PFSK-1 (cell line): ENCODE data around the gene SKA3.

ENCODE experiments used
- FOXP2 ChIP-seq: optimal IDR thresholded peaks from 2 replicates; pipeline ENCODE3; 2011; ENCODE audit warnings: borderline replicate concordance, control low read depth, inconsistent platforms; ENCODE audit not compliant: insufficient read depth; ENCODE audit errors: extremely low read length, extremely low read depth
- POLR2AphosphoS5 ChIP-seq: IDR thresholded peaks from 2 replicates; pipeline ENCODE4 v1.6.1; 2012; ENCODE audit warnings: low read depth, mild to moderate bottlenecking, control low read depth, low read length, moderate library complexity
- REST ChIP-seq, 2 experiments: IDR thresholded peaks; 2 replicates each; pipeline versions ENCODE4 v1.6.1 to v1.8.0; 2011 to 2012; ENCODE audit warnings: low read depth in 2 of 2, low read length in 2 of 2, control low read depth in 1 of 2, inconsistent platforms in 1 of 2, mild to moderate bottlenecking in 1 of 2, moderate library complexity in 1 of 2; ENCODE audit not compliant: insufficient read depth in 1 of 2
- SIN3A ChIP-seq: IDR thresholded peaks from 2 replicates; pipeline ENCODE4 v1.6.1; 2012; ENCODE audit warnings: mild to moderate bottlenecking, low read length, moderate library complexity, borderline replicate concordance; ENCODE audit not compliant: insufficient read depth
- TAF1 ChIP-seq: IDR thresholded peaks from 2 replicates; pipeline ENCODE4 v1.6.1; 2012; ENCODE audit warnings: low read length, control low read depth, borderline replicate concordance; ENCODE audit not compliant: insufficient read depth

Gene SKA3

DNA sequence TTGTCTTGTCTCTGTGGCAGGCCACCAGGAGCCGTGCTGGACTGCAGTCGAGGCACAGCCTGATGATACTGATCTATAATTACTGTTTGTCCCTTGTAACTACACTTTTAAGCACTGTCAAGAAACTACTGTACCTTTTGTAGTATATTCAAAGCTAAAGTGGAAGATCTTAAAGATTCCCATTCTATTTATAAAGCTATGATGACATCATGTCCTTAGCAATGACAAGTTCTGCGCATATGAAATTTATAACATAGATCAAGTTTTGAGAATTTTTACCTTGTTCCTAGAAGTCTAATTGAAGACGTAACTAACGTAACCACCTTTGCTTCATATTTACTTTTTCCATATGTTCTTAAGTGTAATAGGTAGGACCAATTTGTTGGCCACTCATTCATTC, 58.2 kb downstream of the SKA3 start:
- TF ChIP-seq SIN3A (no peak), REST (IDR thresholded peaks at IDR 0.05; ENCODE audit: insufficient read depth in 1 of 2, low read depth in 2 of 2, low read length in 2 of 2) (no peak), TAF1 (no peak), POLR2AphosphoS5 (no peak), FOXP2 (no peak)

DNA sequence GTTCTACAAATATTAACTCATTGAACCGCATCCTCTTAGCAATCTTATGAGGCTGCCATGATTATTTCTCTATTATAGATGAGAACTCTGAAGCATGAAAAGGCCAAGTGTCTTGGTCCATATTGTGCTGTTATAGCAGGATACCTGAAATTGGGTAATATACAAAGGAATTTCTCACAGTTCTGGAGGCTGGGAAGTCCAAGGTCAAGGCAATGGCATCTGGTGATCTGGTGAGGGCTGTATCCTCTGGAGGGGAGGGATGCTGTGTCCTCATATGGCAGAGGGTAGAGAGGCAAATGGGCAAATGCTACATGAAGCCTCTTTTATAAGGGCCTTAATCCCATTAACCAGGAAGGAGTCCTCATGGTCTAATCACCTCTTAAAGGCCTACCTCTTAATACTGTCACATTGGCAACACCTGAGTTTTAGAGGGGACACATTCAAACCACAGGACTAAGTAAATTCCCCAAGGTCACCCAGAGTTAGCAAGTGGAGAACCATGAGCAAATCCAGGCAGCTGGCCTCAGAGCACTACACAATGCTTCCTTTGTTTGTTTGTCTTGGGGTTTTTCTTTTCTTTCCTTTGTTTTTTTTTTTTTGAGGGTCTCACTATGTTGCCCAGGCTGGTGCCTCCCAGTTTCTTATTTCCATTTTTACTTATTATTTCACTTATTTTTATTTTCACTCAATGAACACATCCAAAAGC, 59.1 kb downstream of the SKA3 start:
- TF ChIP-seq REST (IDR thresholded peaks at IDR 0.05; ENCODE audit: insufficient read depth in 1 of 2, low read depth in 2 of 2, low read length in 2 of 2) (no peak), TAF1 (no peak), FOXP2 (no peak), POLR2AphosphoS5 (no peak), SIN3A (no peak)

GRCh38 chr13:21116141-21116540, 60.2 kb downstream of the SKA3 start:
- TF ChIP-seq FOXP2 (no peak), TAF1 (no peak), REST (IDR thresholded peaks at IDR 0.05; ENCODE audit: insufficient read depth in 1 of 2, low read depth in 2 of 2, low read length in 2 of 2) (no peak), SIN3A (no peak), POLR2AphosphoS5 (no peak)

- TF ChIP-seq POLR2AphosphoS5, result no peak
- TF ChIP-seq SIN3A, result no peak
- TF ChIP-seq FOXP2, result no peak
- no peak for TF ChIP-seq REST (IDR thresholded peaks at IDR 0.05; ENCODE audit: insufficient read depth in 1 of 2, low read depth in 2 of 2, low read length in 2 of 2)
- TF ChIP-seq TAF1, result no peak
Measured at GRCh38 chr13:21115231-21115630, 61.1 kb downstream of the SKA3 start.

DNA sequence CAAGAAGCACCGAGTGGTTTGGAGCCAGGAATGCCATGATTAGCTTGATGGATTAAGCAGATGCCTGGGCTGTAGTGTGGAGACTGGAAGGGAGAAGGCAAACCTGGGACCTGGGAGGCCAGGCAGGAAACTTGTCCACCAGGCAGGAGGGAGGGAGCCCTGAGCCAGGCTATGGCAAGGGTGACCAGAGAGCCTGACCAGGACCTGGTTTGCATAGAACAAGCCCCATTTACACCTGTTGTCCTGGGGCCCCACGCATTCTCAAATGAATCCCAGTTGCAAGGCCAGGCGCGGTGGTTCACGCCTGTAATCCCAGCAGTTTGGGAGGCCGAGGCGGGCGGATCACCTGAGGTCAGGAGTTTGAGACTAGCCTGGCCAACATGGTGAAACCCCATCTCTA, 64.8 kb downstream of the SKA3 start:
- TF ChIP-seq REST (IDR thresholded peaks at IDR 0.05; ENCODE audit: insufficient read depth in 1 of 2, low read depth in 2 of 2, low read length in 2 of 2) (no peak), SIN3A (no peak), TAF1 (no peak), FOXP2 (no peak), POLR2AphosphoS5 (no peak)
